ENCODE data around the gene CIDEC. TPM values are rescaled to one million over a fixed set of nuclear protein-coding genes. Genes with fewer than 3 reads are reported as not detected.

The CIDEC gene
- total and polyA plus RNA-seq, 2 of the 8 experiments (the other 6 are each of a cell fraction or from before 2014, with no cell fraction given): not detected

GRCh38 chr3:9881441-9881840, 1.4 kb upstream of the CIDEC start:
- no peak for FAIRE-seq
- WGBS, 2 experiments (ENCODE audit: extremely low coverage in 1 of 2, insufficient coverage in 1 of 2, insufficient read length in 1 of 2, insufficient replicate concordance in 2 of 2, low coverage in 1 of 2, low lambda C conversion rate in 2 of 2, missing lambda C conversion rate in 1 of 2): 86% methylated on average over 1 of the region's 1 CpG; no CpG with 5 or more reads in 1 of the 2 experiments
- CTCF ChIA-PET (ENCODE audit: partially characterized antibody): interaction anchor here (1.1 kb wide), 1 partner anchor 101 kb away, joined by 3 read pairs; no protein-coding TSS in a partner anchor
- Histone ChIP-seq H2BK15ac (ENCODE audit: low read length) (no peak overlapping the region), H3K18ac (ENCODE audit: extremely low read depth, low read length) (no peak overlapping the region), H2BK12ac (ENCODE audit: low read depth, low read length) (no peak overlapping the region), H4K91ac (replicated peaks; ENCODE audit: insufficient read length, low read length) (no peak overlapping the region), H3K4me1 (replicated peaks in 1 of 4; ENCODE audit: control insufficient read depth in 3 of 4, insufficient read depth in 4 of 4, low read length in 3 of 4) (no peaks in the 10 kb centered on the region; a peak in 1 of 7 replicates), H3K23me2 (ENCODE audit: low read depth, low read length) (no peaks in the 10 kb centered on the region), H3K9ac (replicated peaks in 1 of 4; ENCODE audit: extremely low read depth in 1 of 4, low read depth in 3 of 4, low read length in 3 of 4) (no peak overlapping the region), H3K79me2 (ENCODE audit: control insufficient read depth in 1 of 2, insufficient read depth in 2 of 2, low read length in 2 of 2) (no peaks in the 10 kb centered on the region), H2AFZ (ENCODE audit: low read length) (no peak overlapping the region), H3K4ac (replicated peaks; ENCODE audit: insufficient read length, low read depth, low read length) (no peak overlapping the region), H3K36me3 (ENCODE audit: control insufficient read depth in 2 of 4, insufficient read depth in 4 of 4, low read length in 3 of 4) (no peaks in the 10 kb centered on the region), H2BK120ac (replicated peaks; ENCODE audit: low read depth, low read length) (no peak overlapping the region), H2BK20ac (ENCODE audit: low read length) (no peak overlapping the region), H4K8ac (ENCODE audit: extremely low read depth, insufficient read depth, low read length) (no peak overlapping the region), H3K9me3 (ENCODE audit: insufficient read depth in 2 of 2, low read depth in 1 of 2, low read length in 1 of 2) (no peaks in the 10 kb centered on the region), H4K20me1 (replicated peaks in 1 of 2; ENCODE audit: control insufficient read depth in 1 of 2, insufficient read depth in 2 of 2, low read length in 2 of 2) (no peaks in the 10 kb centered on the region), H3K79me1 (ENCODE audit: low read depth, low read length) (no peaks in the 10 kb centered on the region), H2BK5ac (ENCODE audit: low read depth, low read length) (no peak overlapping the region), H3K27ac (ENCODE audit: low read depth, low read length) (no peak overlapping the region), H4K5ac (ENCODE audit: insufficient read length, low read depth, low read length) (no peak overlapping the region), H3K14ac (ENCODE audit: insufficient read length) (no peak overlapping the region), H3K4me3 (ENCODE audit: extremely low read depth in 1 of 4, insufficient read depth in 2 of 4, low read depth in 3 of 4, low read length in 4 of 4) (no peak overlapping the region), H3K4me2 (ENCODE audit: insufficient read depth in 1 of 2, low read depth in 2 of 2, low read length in 2 of 2) (no peak overlapping the region), H3K27me3 (replicated peaks in 1 of 4; ENCODE audit: control insufficient read depth in 3 of 4, extremely low read depth in 1 of 4, insufficient read depth in 3 of 4, low read length in 3 of 4) (no peaks in the 10 kb centered on the region), H3K23ac (ENCODE audit: insufficient read length) (no peak overlapping the region), H3K56ac (replicated peaks; ENCODE audit: insufficient read length, low read depth, low read length) (no peak overlapping the region), H2AK5ac (ENCODE audit: low read depth, low read length) (no peak overlapping the region)
- no peak for TF ChIP-seq JUN (IDR thresholded peaks at IDR 0.05; ENCODE audit: low read depth, low read length)
- no peak for TF ChIP-seq TEAD4 (IDR thresholded peaks at IDR 0.05; ENCODE audit: low read depth, low read length)
- no peak for TF ChIP-seq PHF8 (conservative IDR thresholded peaks at IDR 0.05; ENCODE audit: low read depth, low read length)
- no peak for TF ChIP-seq MAFK (IDR thresholded peaks at IDR 0.05; ENCODE audit: low read depth, low read length)
- TF ChIP-seq RXRA (IDR thresholded peaks at IDR 0.05; ENCODE audit: insufficient read depth, low read depth, low read length): no peak
- TF ChIP-seq CHD1 (IDR thresholded peaks at IDR 0.05; ENCODE audit: low read depth, low read length): no peak
- no peak for TF ChIP-seq POLR2A (IDR thresholded peaks at IDR 0.05; ENCODE audit: control extremely low read depth in 1 of 2, low read depth in 2 of 2, low read length in 2 of 2)
- no peak for TF ChIP-seq TBP (IDR thresholded peaks at IDR 0.05; ENCODE audit: low read depth, low read length)
- no peak for TF ChIP-seq EP300 (IDR thresholded peaks at IDR 0.05; ENCODE audit: borderline replicate concordance in 1 of 2, low read depth in 2 of 2, low read length in 2 of 2)
- TF ChIP-seq ATF3 (IDR thresholded peaks at IDR 0.05; ENCODE audit: insufficient read depth, low read depth, low read length): no peak
- POLR2A ChIA-PET (ENCODE audit: partially characterized antibody): interaction anchor here (1.0 kb wide), 1 partner anchor 21 kb away, joined by 3 read pairs; no protein-coding TSS in a partner anchor
- DNase-seq (ENCODE audit: low read depth in 1 of 2, low spot score in 2 of 2): no peak

All from H1 (cell line).